MM.1S (cell line): ENCODE data around the gene ITSN1.

Source experiments
- DNase-seq: peaks from one replicate; pipeline ENCODE4 v3.0.0-alpha.2; 2015
- H2AFZ ChIP-seq: fragments of 300-600 bp; sonication (generic); 2 replicates; pipeline ENCODE4 v1.6.0; 2016; ENCODE audit warnings: antibody characterized with exemption, low read length
- H3F3A ChIP-seq: fragments of 300-600 bp; sonication (generic); 2 replicates; pipeline ENCODE4 v1.6.1; 2016; ENCODE audit warnings: mild to moderate bottlenecking, antibody characterized with exemption, low read length, moderate library complexity, mixed read lengths; ENCODE audit not compliant: insufficient read depth
- H3K27ac ChIP-seq: fragments of 300-600 bp; sonication (generic); 2 replicates; pipeline ENCODE4 v1.5.1; 2016; ENCODE audit warnings: mild to moderate bottlenecking, low read length
- H3K27me3 ChIP-seq: fragments of 300-600 bp; sonication (generic); replicated peaks from 2 replicates; pipeline ENCODE4 v1.6.0; 2016; ENCODE audit warnings: low read length; ENCODE audit not compliant: insufficient read depth
- H3K36me3 ChIP-seq: fragments of 300-600 bp; sonication (generic); replicated peaks from 2 replicates; pipeline ENCODE4 v1.6.1; 2016; ENCODE audit warnings: mild to moderate bottlenecking, low read length, mixed read lengths; ENCODE audit not compliant: insufficient read depth
- H3K4me1 ChIP-seq: fragments of 300-600 bp; sonication (generic); 2 replicates; pipeline ENCODE4 v1.6.1; 2016; ENCODE audit warnings: low read length, mixed read lengths
- H3K4me2 ChIP-seq: fragments of 300-600 bp; sonication (generic); 2 replicates; pipeline ENCODE4 v1.6.0; 2016; ENCODE audit warnings: low read depth, low read length
- H3K4me3 ChIP-seq: fragments of 300-600 bp; sonication (generic); 2 replicates; pipeline ENCODE4 v1.5.1; 2016; ENCODE audit warnings: low read length, mixed read lengths
- H3K79me2 ChIP-seq: fragments of 300-600 bp; sonication (generic); 2 replicates; pipeline ENCODE4 v1.6.1; 2016; ENCODE audit warnings: mixed run types, low read length, mixed read lengths
- H3K9ac ChIP-seq: fragments of 300-600 bp; sonication (generic); 2 replicates; pipeline ENCODE4 v1.6.1; 2016; ENCODE audit warnings: low read length, mixed read lengths
- H3K9me2 ChIP-seq: fragments of 300-600 bp; sonication (generic); replicated peaks from 2 replicates; pipeline ENCODE4 v1.6.1; 2016; ENCODE audit warnings: mild to moderate bottlenecking, low read length, mixed read lengths; ENCODE audit not compliant: insufficient read depth
- H3K9me3 ChIP-seq: fragments of 300-600 bp; sonication (generic); replicated peaks from 2 replicates; pipeline ENCODE4 v1.6.1; 2016; ENCODE audit warnings: mild to moderate bottlenecking, low read length, mixed read lengths; ENCODE audit not compliant: insufficient read depth
- H4K20me1 ChIP-seq: fragments of 300-600 bp; sonication (generic); 2 replicates; pipeline ENCODE4 v1.6.1; 2016; ENCODE audit warnings: mild to moderate bottlenecking, low read length, moderate library complexity, mixed read lengths; ENCODE audit not compliant: insufficient read depth
- CTCF ChIP-seq: fragments of 300-600 bp; sonication (generic); IDR thresholded peaks from 2 replicates; pipeline ENCODE4 v1.5.1; 2016; ENCODE audit warnings: antibody characterized with exemption, low read length, mixed read lengths
- EZH2 ChIP-seq: fragments of 300-600 bp; sonication (generic); optimal IDR thresholded peaks from 2 replicates; pipeline ENCODE3; 2017; ENCODE audit warnings: low read depth, mild to moderate bottlenecking, antibody characterized with exemption, low read length, mixed read lengths
- EZH2phosphoT487 ChIP-seq: fragments of 300-600 bp; sonication (generic); IDR thresholded peaks from 2 replicates; pipeline ENCODE4 v1.6.1; 2018; ENCODE audit warnings: antibody characterized with exemption, low read length

Gene ITSN1

GRCh38 chr21:33897098-33897497 is 254.8 kb downstream of the ITSN1 start:
- H3K9me3 ChIP-seq, result no peaks in the 10 kb centered on the region
- peaks cover 14% of the 10 kb centered on the region for H3K4me1 ChIP-seq
- TF ChIP-seq EZH2 (no peak), CTCF (no peak), EZH2phosphoT487 (no peak)
- H3K4me2 ChIP-seq, result no peak overlapping the region
- H3K79me2 ChIP-seq, result no peaks in the 10 kb centered on the region
- H3K27ac ChIP-seq, result no peak overlapping the region
- no peak for DNase-seq
- no peaks in the 10 kb centered on the region for H3K27me3 ChIP-seq
- H2AFZ ChIP-seq, result no peak overlapping the region
- H3K9ac ChIP-seq, result no peak overlapping the region
- H3K9me2 ChIP-seq, result no peaks in the 10 kb centered on the region
- H3K36me3 ChIP-seq, result no peaks in the 10 kb centered on the region
- 0 out of 2 replicates have a peak, but pooled peaks cover 6% of the 10 kb centered on the region for H3F3A ChIP-seq
- no peak overlapping the region for H3K4me3 ChIP-seq
- no peaks in the 10 kb centered on the region for H4K20me1 ChIP-seq

DNA sequence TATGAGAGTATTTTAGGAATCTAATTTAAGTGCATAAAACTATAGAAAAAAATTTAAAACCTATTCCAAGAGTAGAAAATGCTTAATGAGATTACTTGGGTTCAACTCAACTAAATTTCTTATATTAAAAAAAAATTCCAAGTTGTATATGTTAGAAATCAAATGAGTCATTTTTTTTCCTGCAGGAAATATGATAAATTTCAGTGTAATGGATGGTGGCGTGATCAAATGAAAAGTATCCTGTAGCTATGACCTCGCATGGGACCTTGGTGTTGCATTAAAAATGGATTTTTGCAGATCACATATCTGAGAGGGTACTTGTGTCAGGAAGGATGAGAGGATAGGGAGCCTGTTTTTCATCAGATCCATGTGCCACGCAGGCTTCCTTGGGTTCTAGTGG is 255.4 kb downstream of the ITSN1 start:
- no peaks in the 10 kb centered on the region for H4K20me1 ChIP-seq
- no peak overlapping the region for H3K9ac ChIP-seq
- H3K9me3 ChIP-seq, result no peaks in the 10 kb centered on the region
- H3K27ac ChIP-seq, result no peak overlapping the region
- no peaks in the 10 kb centered on the region for H3K27me3 ChIP-seq
- TF ChIP-seq CTCF, result no peak
- no peak for TF ChIP-seq EZH2
- TF ChIP-seq EZH2phosphoT487, result no peak
- no peaks in the 10 kb centered on the region for H3K9me2 ChIP-seq
- H3K4me3 ChIP-seq, result no peak overlapping the region
- H3K36me3 ChIP-seq, result 0 out of 2 replicates have a peak, but pooled peaks cover under 1% of the 10 kb centered on the region
- no peak overlapping the region for H2AFZ ChIP-seq
- H3K79me2 ChIP-seq, result no peaks in the 10 kb centered on the region
- 0 out of 2 replicates have a peak, but pooled peaks cover 6% of the 10 kb centered on the region for H3F3A ChIP-seq
- H3K4me2 ChIP-seq, result no peak overlapping the region
- peaks cover 17% of the 10 kb centered on the region for H3K4me1 ChIP-seq
- no peak for DNase-seq

DNA sequence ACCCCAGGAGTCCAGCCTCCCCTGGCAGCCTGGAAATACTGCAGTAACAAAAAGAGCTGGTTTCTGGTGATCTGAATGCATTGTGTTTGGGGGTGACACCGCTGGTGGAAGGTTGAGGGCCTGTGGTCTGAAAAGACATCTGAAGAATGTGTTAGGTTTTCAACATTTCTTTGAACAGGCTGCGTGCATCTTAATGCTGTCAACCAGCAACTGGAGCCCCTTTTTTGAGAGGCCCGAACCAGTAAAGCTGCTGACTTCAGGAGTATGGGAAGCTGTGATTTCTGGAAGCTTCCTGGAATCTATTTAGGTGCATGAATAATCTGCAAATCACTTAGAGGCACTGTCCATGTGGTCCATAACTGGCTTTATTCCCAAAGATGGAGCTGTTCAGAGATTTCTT is 256.3 kb downstream of the ITSN1 start:
- Histone ChIP-seq H4K20me1 (no peaks in the 10 kb centered on the region), H3K9me2 (no peaks in the 10 kb centered on the region), H3K27me3 (no peaks in the 10 kb centered on the region), H3F3A (0 out of 2 replicates have a peak, but pooled peaks cover 6% of the 10 kb centered on the region), H3K9me3 (no peaks in the 10 kb centered on the region), H3K4me3 (no peak overlapping the region), H3K36me3 (0 out of 2 replicates have a peak, but pooled peaks cover 8% of the 10 kb centered on the region), H3K4me2 (no peak overlapping the region), H3K9ac (no peak overlapping the region), H3K27ac (no peak overlapping the region), H2AFZ (no peak overlapping the region), H3K79me2 (no peaks in the 10 kb centered on the region), H3K4me1 (peaks cover 17% of the 10 kb centered on the region)
- TF ChIP-seq EZH2, result no peak
- no peak for TF ChIP-seq EZH2phosphoT487
- TF ChIP-seq CTCF, result no peak
- no peak for DNase-seq
